Activated B cell treated with CpG ODN at 0.5 μM for 24 hours (primary cell): ENCODE data around the gene TOR4A. TPM values are rescaled to one million over a fixed set of nuclear protein-coding genes. Genes with fewer than 3 reads are reported as not detected.
A peak's percentile ranks its signal among the peaks of the same experiment; 100 is the strongest.

Experiments used
- ATAC-seq: fragments of 200-7000 bp; cut with Tn5 transposase; one replicate; pipeline ENCODE4 v1.10.0; 2021; ENCODE audit warnings: low read depth, mild to moderate bottlenecking, moderate library complexity
- CTCF ChIA-PET: fragments of 350-600 bp; sonication (Branson Sonifier 250); formaldehyde crosslinking; loops from one replicate; lab custom pipeline; 2021; ENCODE audit warnings: antibody characterized with exemption; lab: Charles Lee
- POLR2A ChIA-PET: fragments of 350-600 bp; sonication (Branson Sonifier 250); formaldehyde crosslinking; loops from one replicate; lab custom pipeline; 2021; ENCODE audit warnings: antibody characterized with exemption; lab: Charles Lee
- DNase-seq: peaks from one replicate; pipeline ENCODE4 v3.0.0; 2022
- H3K27ac Mint-ChIP-seq: one replicate; pipeline ENCODE4 v1.8.0; 2020; ENCODE audit warnings: mixed read lengths
- H3K27me3 Mint-ChIP-seq: one replicate; pipeline ENCODE4 v1.8.0; 2021; ENCODE audit warnings: mixed read lengths
- H3K36me3 Mint-ChIP-seq: one replicate; pipeline ENCODE4 v1.8.0; 2021; ENCODE audit warnings: low read depth, mixed read lengths
- H3K4me1 Mint-ChIP-seq: one replicate; pipeline ENCODE4 v1.8.0; 2021; ENCODE audit warnings: mixed read lengths
- H3K4me3 Mint-ChIP-seq: one replicate; pipeline ENCODE4 v1.8.0; 2020; ENCODE audit warnings: mild to moderate bottlenecking, mixed read lengths
- H3K9me3 Mint-ChIP-seq: one replicate; pipeline ENCODE4 v1.8.0; 2020; ENCODE audit warnings: mixed read lengths
- intact Hi-C: fragments of 100-400 bp; cut with micrococcal nuclease; formaldehyde crosslinking; loops from one replicate; pipeline ENCODE4 v1.15.1; 2024
- total RNA-seq: library from RNA; stranded (reverse); gene quantifications from 2 replicates; pipeline ENCODE4 v1.2.3, GENCODE V29; 2022
- TF ChIP-seq, protein P1 (sequence below): fragments of 200-600 bp; IDR thresholded peaks from one replicate; pipeline ENCODE4 v1.8.0; 2022; ENCODE audit warnings: antibody characterized with exemption, mild to moderate bottlenecking

The TOR4A gene
- total RNA-seq, 1 donor from 2014 or later, result 9.1 TPM

DNA sequence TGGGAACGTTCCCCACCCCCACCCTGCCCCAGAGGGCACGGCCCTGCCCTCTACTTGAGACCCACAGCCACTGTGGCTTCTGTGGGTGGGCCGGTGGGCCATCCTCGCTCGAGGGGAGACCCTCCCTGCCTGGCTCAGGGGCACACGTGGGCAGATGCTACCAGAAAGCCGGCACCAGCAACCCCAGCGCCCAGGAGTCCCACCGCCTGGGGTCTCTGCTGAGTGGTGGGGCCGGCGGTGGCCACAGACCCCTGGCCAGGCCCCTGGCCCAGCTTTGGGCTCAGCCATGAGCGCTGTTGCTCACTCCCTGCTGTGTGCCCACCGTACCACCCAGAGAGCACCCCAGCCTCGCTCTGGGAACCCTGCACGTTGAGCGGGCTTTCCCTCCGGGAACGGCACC, 41.1 kb downstream of the TOR4A start:
- no peak for DNase-seq
- POLR2A ChIA-PET, result interaction anchor here (0.8 to 1.0 kb wide), 2 partner anchors 16 to 78 kb away, joined by 3 to 4 read pairs; partner anchors contain the start of gene NRARP
- no peak overlapping the region for H3K27ac Mint-ChIP-seq
- intact Hi-C loops, result no loop called here
- no peak for ATAC-seq
- H3K4me1 Mint-ChIP-seq, result peaks cover 8% of the 10 kb centered on the region
- TF ChIP-seq, protein P1, sequence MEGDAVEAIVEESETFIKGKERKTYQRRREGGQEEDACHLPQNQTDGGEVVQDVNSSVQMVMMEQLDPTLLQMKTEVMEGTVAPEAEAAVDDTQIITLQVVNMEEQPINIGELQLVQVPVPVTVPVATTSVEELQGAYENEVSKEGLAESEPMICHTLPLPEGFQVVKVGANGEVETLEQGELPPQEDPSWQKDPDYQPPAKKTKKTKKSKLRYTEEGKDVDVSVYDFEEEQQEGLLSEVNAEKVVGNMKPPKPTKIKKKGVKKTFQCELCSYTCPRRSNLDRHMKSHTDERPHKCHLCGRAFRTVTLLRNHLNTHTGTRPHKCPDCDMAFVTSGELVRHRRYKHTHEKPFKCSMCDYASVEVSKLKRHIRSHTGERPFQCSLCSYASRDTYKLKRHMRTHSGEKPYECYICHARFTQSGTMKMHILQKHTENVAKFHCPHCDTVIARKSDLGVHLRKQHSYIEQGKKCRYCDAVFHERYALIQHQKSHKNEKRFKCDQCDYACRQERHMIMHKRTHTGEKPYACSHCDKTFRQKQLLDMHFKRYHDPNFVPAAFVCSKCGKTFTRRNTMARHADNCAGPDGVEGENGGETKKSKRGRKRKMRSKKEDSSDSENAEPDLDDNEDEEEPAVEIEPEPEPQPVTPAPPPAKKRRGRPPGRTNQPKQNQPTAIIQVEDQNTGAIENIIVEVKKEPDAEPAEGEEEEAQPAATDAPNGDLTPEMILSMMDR, result no peak
- H3K9me3 Mint-ChIP-seq, result no peaks in the 10 kb centered on the region
- no peak overlapping the region for H3K4me3 Mint-ChIP-seq
- H3K27me3 Mint-ChIP-seq, result peaks cover 2% of the 10 kb centered on the region
- CTCF ChIA-PET, result interaction anchor here (3.6 kb wide), 1 partner anchor 17 kb away, joined by 17 read pairs; the partner anchor contains the start of gene NRARP
- H3K36me3 Mint-ChIP-seq, result no peaks in the 10 kb centered on the region

- no peaks in the 10 kb centered on the region for H3K36me3 Mint-ChIP-seq
- H3K4me3 Mint-ChIP-seq, result no peak overlapping the region
- no peaks in the 10 kb centered on the region for H3K9me3 Mint-ChIP-seq
- DNase-seq (no peak), ATAC-seq (no peak)
- H3K4me1 Mint-ChIP-seq, result peaks cover 8% of the 10 kb centered on the region
- intact Hi-C loops, result no loop called here
- POLR2A ChIA-PET, result interaction anchor here (0.6 to 1.0 kb wide), 3 partner anchors 16 to 100 kb away, joined by 3 to 4 read pairs (median 3); partner anchors contain the start of gene NRARP
- no peak overlapping the region for H3K27ac Mint-ChIP-seq
- CTCF ChIA-PET, result interaction anchor here (3.6 kb wide), 1 partner anchor 17 kb away, joined by 17 read pairs; the partner anchor contains the start of gene NRARP
- peaks cover 2% of the 10 kb centered on the region for H3K27me3 Mint-ChIP-seq
- TF ChIP-seq, protein P1, result no peak
Measured at GRCh38 chr9:137319011-137319738, 41.6 kb downstream of the TOR4A start.

DNA sequence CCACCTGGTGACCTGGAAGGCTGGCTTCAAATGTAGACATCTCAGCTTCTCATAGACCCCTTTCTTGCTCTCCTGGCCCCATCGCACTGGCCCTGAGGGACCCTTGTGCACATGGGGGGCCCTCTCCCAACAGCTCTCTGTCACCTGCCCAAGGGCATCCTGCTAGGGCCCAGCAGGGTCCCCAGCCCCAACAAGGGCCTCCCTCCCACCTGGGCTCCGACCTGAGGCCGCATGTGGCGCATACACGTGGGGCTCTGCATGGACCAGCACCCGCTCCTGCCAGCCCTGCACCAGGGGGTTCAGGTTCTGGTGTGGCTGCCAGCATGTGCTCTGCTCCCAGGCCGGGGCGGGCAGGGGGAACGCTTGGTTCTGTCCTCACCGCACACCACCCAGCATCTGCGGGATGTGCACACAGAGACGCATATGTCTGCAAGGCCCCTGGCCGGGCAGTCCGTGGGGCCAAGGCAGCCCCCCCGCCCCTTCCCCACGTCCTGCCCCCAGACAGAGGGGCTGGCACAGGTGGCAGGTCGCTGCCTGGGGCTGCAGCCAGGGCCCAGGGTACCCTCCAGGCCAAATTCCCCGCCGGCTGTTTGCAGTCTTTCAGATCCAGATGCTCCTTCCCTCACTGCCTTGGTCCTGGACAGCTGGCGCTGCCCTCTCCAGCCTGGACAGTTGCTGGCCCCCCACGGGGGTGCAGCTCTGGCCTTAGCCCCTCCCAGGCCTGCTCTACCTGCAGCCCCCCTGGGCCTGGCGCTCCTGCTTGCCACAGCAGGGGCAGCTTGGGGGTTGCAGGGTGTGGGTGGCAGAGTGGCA, 42.4 kb downstream of the TOR4A start:
- H3K4me1 Mint-ChIP-seq, result peaks cover 11% of the 10 kb centered on the region
- DNase-seq (no peak), ATAC-seq (no peak)
- no peaks in the 10 kb centered on the region for H3K36me3 Mint-ChIP-seq
- intact Hi-C loops, result no loop called here
- ChIA-PET POLR2A (interaction anchor here (0.6 to 1.8 kb wide), 8 partner anchors 8 to 233 kb away, joined by 3 to 12 read pairs (median 4); partner anchors contain the start of genes EXD3, MAN1B1, NOXA1 and NRARP), CTCF (interaction anchor here (3.6 kb wide), 1 partner anchor 18 kb away, joined by 17 read pairs; the partner anchor contains the start of gene NRARP)
- TF ChIP-seq, protein P1, result no peak
- H3K9me3 Mint-ChIP-seq, result no peaks in the 10 kb centered on the region
- peaks cover 2% of the 10 kb centered on the region for H3K27me3 Mint-ChIP-seq
- H3K4me3 Mint-ChIP-seq, result no peak overlapping the region
- H3K27ac Mint-ChIP-seq, result no peak overlapping the region

GRCh38 chr9:137320555-137321384, 43.2 kb downstream of the TOR4A start:
- Mint-ChIP-seq H3K27ac (peak overlapping the region; percentile 63), H3K36me3 (no peaks in the 10 kb centered on the region), H3K27me3 (peaks cover 2% of the 10 kb centered on the region), H3K4me1 (peaks cover 14% of the 10 kb centered on the region), H3K9me3 (no peaks in the 10 kb centered on the region), H3K4me3 (peak overlapping the region; percentile 41)
- TF ChIP-seq, protein P1, result no peak
- intact Hi-C loops, result no loop called here
- POLR2A ChIA-PET, result interaction anchor here (0.5 to 1.8 kb wide), 9 partner anchors 9 to 234 kb away, joined by 3 to 12 read pairs (median 5); partner anchors contain the start of genes EXD3, MAN1B1, NOXA1 and NRARP
- ATAC-seq (peak; percentile 89), DNase-seq (no peak)
- CTCF ChIA-PET, result interaction anchor here (3.6 kb wide), 1 partner anchor 19 kb away, joined by 17 read pairs; the partner anchor contains the start of gene NRARP
